Karpas-422 (cell line): ENCODE data around the gene MMADHC. TPM values are rescaled to one million over a fixed set of nuclear protein-coding genes. Genes with fewer than 3 reads are reported as not detected.
"Not testable (repeated sequence)": the region's sequence is repeated elsewhere in the genome, so short reads cannot be mapped to it uniquely, and the experiment has no call there.

Source experiments
- DNase-seq: peaks from one replicate; pipeline ENCODE4 v3.0.0-alpha.2; 2015
- H2AFZ ChIP-seq: fragments of 200-600 bp; sonication (generic); 2 replicates; pipeline ENCODE4 v1.6.1; 2014; ENCODE audit warnings: antibody characterized with exemption, low read length, mixed read lengths
- H3K27ac ChIP-seq: fragments of 200-600 bp; sonication (generic); 2 replicates; pipeline ENCODE4 v1.5.1; 2014; ENCODE audit warnings: mild to moderate bottlenecking, low read length, moderate library complexity
- H3K27me3 ChIP-seq: fragments of 200-600 bp; sonication (generic); 2 replicates; pipeline ENCODE4 v1.6.1; 2014; ENCODE audit warnings: low read length, mixed read lengths
- H3K36me3 ChIP-seq: fragments of 200-600 bp; sonication (generic); 2 replicates; pipeline ENCODE4 v1.6.1; 2014; ENCODE audit warnings: low read length, mixed read lengths; ENCODE audit not compliant: insufficient read depth
- H3K4me1 ChIP-seq: fragments of 200-600 bp; sonication (generic); 2 replicates; pipeline ENCODE4 v1.6.1; 2014; ENCODE audit warnings: mild to moderate bottlenecking, low read length, mixed read lengths
- H3K4me2 ChIP-seq: fragments of 200-600 bp; sonication (generic); 2 replicates; pipeline ENCODE4 v1.6.1; 2014; ENCODE audit warnings: low read length, low read depth, mild to moderate bottlenecking; ENCODE audit not compliant: poor library complexity, severe bottlenecking
- H3K4me3 ChIP-seq: fragments of 200-600 bp; sonication (generic); 2 replicates; pipeline ENCODE4 v1.5.1; 2014; ENCODE audit warnings: mild to moderate bottlenecking, antibody characterized with exemption, low read length, mixed read lengths
- H3K79me2 ChIP-seq: fragments of 200-600 bp; sonication (generic); 2 replicates; pipeline ENCODE4 v1.6.1; 2014; ENCODE audit warnings: mild to moderate bottlenecking, low read length, mixed read lengths
- H3K9ac ChIP-seq: fragments of 200-600 bp; sonication (generic); 2 replicates; pipeline ENCODE4 v1.6.0; 2014; ENCODE audit warnings: low read length
- H3K9me2 ChIP-seq: fragments of 200-600 bp; sonication (generic), shearing (Covaris generic); replicated peaks from 2 replicates; pipeline ENCODE4 v1.6.0; 2014; ENCODE audit warnings: mild to moderate bottlenecking, low read length, moderate library complexity; ENCODE audit not compliant: insufficient read depth
- H3K9me3 ChIP-seq: fragments of 300-700, 200-600 bp; sonication (generic); 2 replicates; pipeline ENCODE4 v1.6.1; 2014; ENCODE audit warnings: low read length, mixed read lengths
- H4K20me1 ChIP-seq: fragments of 200-600 bp; sonication (generic); 2 replicates; pipeline ENCODE4 v1.6.1; 2014; ENCODE audit warnings: mild to moderate bottlenecking, antibody characterized with exemption, low read length, low read depth; ENCODE audit not compliant: insufficient read depth
- total RNA-seq: library from RNA; depleted of rRNA; stranded (reverse); fragments of >200 nt; shearing (Covaris generic); gene quantifications from 2 replicates; pipeline ENCODE4 v1.2.3, GENCODE V29; 2014; ENCODE audit warnings: low replicate concordance

MMADHC gene
- total RNA-seq, 1 experiment from 2014 or later = 110 TPM

- H3K27me3 ChIP-seq = no peaks in the 10 kb centered on the region
- no peak overlapping the region for H3K27ac ChIP-seq
- no peaks in the 10 kb centered on the region for H3K9me2 ChIP-seq
- H3K79me2 ChIP-seq = peaks cover 28% of the 10 kb centered on the region
- H2AFZ ChIP-seq = no peak overlapping the region
- peaks cover 69% of the 10 kb centered on the region for H3K36me3 ChIP-seq
- no peaks in the 10 kb centered on the region; the same call in none of the 2 replicates for H4K20me1 ChIP-seq
- no peaks in the 10 kb centered on the region for H3K4me1 ChIP-seq
- H3K4me3 ChIP-seq = no peak overlapping the region
- no peak for DNase-seq
- no peak overlapping the region for H3K9ac ChIP-seq
- H3K9me3 ChIP-seq = no peaks in the 10 kb centered on the region
- no peak overlapping the region for H3K4me2 ChIP-seq
Measured at GRCh38 chr2:149572102-149572953, 15.2 kb downstream of the MMADHC start.

- Histone ChIP-seq H3K27ac (no peak overlapping the region), H3K4me2 (no peak overlapping the region), H3K79me2 (peaks cover 9% of the 10 kb centered on the region), H3K4me1 (peaks cover 9% of the 10 kb centered on the region), H3K9ac (no peak overlapping the region), H3K4me3 (no peak overlapping the region), H3K27me3 (no peaks in the 10 kb centered on the region), H4K20me1 (no peaks in the 10 kb centered on the region; the same call in none of the 2 replicates), H3K36me3 (peaks cover 50% of the 10 kb centered on the region), H3K9me3 (no peaks in the 10 kb centered on the region), H2AFZ (no peak overlapping the region), H3K9me2 (no peaks in the 10 kb centered on the region)
- DNase-seq = no peak
Measured at GRCh38 chr2:149568138-149568537, 19.4 kb downstream of the MMADHC start.

GRCh38 chr2:149566652-149567051 is 20.9 kb downstream of the MMADHC start:
- H3K27ac ChIP-seq = no peak overlapping the region
- H3K4me3 ChIP-seq = no peak overlapping the region
- H3K9me2 ChIP-seq = no peaks in the 10 kb centered on the region
- H3K36me3 ChIP-seq = peaks cover 36% of the 10 kb centered on the region
- H3K79me2 ChIP-seq = no peaks in the 10 kb centered on the region
- no peak overlapping the region for H2AFZ ChIP-seq
- DNase-seq = no peak
- no peaks in the 10 kb centered on the region for H3K9me3 ChIP-seq
- H3K27me3 ChIP-seq = no peaks in the 10 kb centered on the region
- H3K4me1 ChIP-seq = peaks cover 12% of the 10 kb centered on the region
- H4K20me1 ChIP-seq = no peaks in the 10 kb centered on the region
- no peak overlapping the region for H3K9ac ChIP-seq
- no peak overlapping the region for H3K4me2 ChIP-seq

- not testable (repeated sequence) for H3K79me2 ChIP-seq, H3K4me3 ChIP-seq, H2AFZ ChIP-seq, H4K20me1 ChIP-seq, H3K9me3 ChIP-seq, H3K27ac ChIP-seq, DNase-seq, H3K4me2 ChIP-seq, H3K27me3 ChIP-seq, H3K9me2 ChIP-seq, H3K9ac ChIP-seq
- H3K36me3 ChIP-seq = peaks cover 36% of the 10 kb centered on the region
- H3K4me1 ChIP-seq = peaks cover 12% of the 10 kb centered on the region
Measured at GRCh38 chr2:149565625-149566024, 21.9 kb downstream of the MMADHC start.

- no peaks in the 10 kb centered on the region for H3K27me3 ChIP-seq
Measured at GRCh38 chr2:149564983-149565382, 22.6 kb downstream of the MMADHC start.

GRCh38 chr2:149564097-149564496 is 23.5 kb downstream of the MMADHC start:
- Histone ChIP-seq H3K27me3 (no peaks in the 10 kb centered on the region), H3K4me3 (no peak overlapping the region), H3K79me2 (no peaks in the 10 kb centered on the region), H4K20me1 (no peaks in the 10 kb centered on the region), H3K9ac (no peak overlapping the region), H3K9me3 (no peaks in the 10 kb centered on the region), H2AFZ (no peak overlapping the region), H3K27ac (no peak overlapping the region), H3K4me1 (peaks cover 12% of the 10 kb centered on the region), H3K36me3 (peaks cover 23% of the 10 kb centered on the region), H3K4me2 (no peak overlapping the region), H3K9me2 (no peaks in the 10 kb centered on the region)
- no peak for DNase-seq

More at GRCh38 chr2:149564983-149565382, 22.6 kb downstream of the MMADHC start:
- Histone ChIP-seq H2AFZ (no peak overlapping the region), H3K4me2 (no peak overlapping the region), H3K4me1 (peaks cover 12% of the 10 kb centered on the region), H4K20me1 (no peaks in the 10 kb centered on the region), H3K4me3 (no peak overlapping the region), H3K27ac (no peak overlapping the region), H3K9me2 (no peaks in the 10 kb centered on the region), H3K36me3 (peaks cover 30% of the 10 kb centered on the region), H3K79me2 (no peaks in the 10 kb centered on the region), H3K9ac (no peak overlapping the region), H3K9me3 (no peaks in the 10 kb centered on the region)
- DNase-seq = no peak

- Histone ChIP-seq H3K4me1 (peaks cover 12% of the 10 kb centered on the region), H3K36me3 (peaks cover 9% of the 10 kb centered on the region; the same call in 1 of the 2 replicates), H3K9me3 (no peaks in the 10 kb centered on the region), H3K27me3 (no peaks in the 10 kb centered on the region), H3K79me2 (no peaks in the 10 kb centered on the region), H4K20me1 (no peaks in the 10 kb centered on the region), H3K4me3 (no peak overlapping the region), H3K27ac (no peak overlapping the region), H2AFZ (no peak overlapping the region), H3K9ac (no peak overlapping the region), H3K9me2 (no peaks in the 10 kb centered on the region), H3K4me2 (peak overlapping the region; percentile 14)
- DNase-seq = no peak
Measured at GRCh38 chr2:149562324-149562723, 25.3 kb downstream of the MMADHC start.

GRCh38 chr2:149561309-149561926 is 26.2 kb downstream of the MMADHC start:
- H3K4me1 ChIP-seq = peaks cover 12% of the 10 kb centered on the region
- H4K20me1 ChIP-seq = no peaks in the 10 kb centered on the region
- H3K79me2 ChIP-seq = no peaks in the 10 kb centered on the region
- H3K27me3 ChIP-seq = no peaks in the 10 kb centered on the region
- peak; percentile 77 for DNase-seq
- H3K4me2 ChIP-seq = no peak overlapping the region
- no peak overlapping the region for H3K9ac ChIP-seq
- no peak overlapping the region for H3K27ac ChIP-seq
- H3K9me2 ChIP-seq = no peaks in the 10 kb centered on the region
- no peaks in the 10 kb centered on the region for H3K36me3 ChIP-seq
- H3K4me3 ChIP-seq = no peak overlapping the region
- H2AFZ ChIP-seq = no peak overlapping the region
- no peaks in the 10 kb centered on the region for H3K9me3 ChIP-seq
